Stimulated activated CD4-positive, alpha-beta T cell treated with anti-CD3 and anti-CD28 coated beads, Interleukin-1b, Interleukin-23, amount 100 ng/mL, for 24 hours (primary cell): ENCODE results near the gene PPIE.

ENCODE experiments used
- DNase-seq, 4 experiments: peaks; one replicate each; pipeline ENCODE4 v3.0.0-alpha.2; 2020; ENCODE audit warnings: low read depth in 4 of 4, low spot score in 1 of 4

PPIE gene

DNA sequence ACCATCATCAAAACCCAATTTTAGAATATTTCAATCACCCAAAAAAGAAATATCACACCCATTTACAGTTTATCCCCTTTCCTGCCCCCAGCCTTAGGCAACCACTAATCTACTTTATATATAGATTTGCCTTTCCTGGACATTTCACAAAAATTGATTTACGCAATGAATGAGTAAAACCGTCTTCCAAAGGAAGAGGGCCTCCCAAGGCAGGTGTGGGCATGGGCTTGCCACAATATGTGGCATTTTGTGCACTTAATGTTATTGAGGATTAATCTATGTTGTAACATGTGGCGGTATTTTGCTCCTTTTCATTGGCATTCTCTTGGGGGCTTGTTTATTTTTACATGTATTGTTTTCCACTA is 61.8 kb downstream of the PPIE start:
- no peak for DNase-seq

DNA sequence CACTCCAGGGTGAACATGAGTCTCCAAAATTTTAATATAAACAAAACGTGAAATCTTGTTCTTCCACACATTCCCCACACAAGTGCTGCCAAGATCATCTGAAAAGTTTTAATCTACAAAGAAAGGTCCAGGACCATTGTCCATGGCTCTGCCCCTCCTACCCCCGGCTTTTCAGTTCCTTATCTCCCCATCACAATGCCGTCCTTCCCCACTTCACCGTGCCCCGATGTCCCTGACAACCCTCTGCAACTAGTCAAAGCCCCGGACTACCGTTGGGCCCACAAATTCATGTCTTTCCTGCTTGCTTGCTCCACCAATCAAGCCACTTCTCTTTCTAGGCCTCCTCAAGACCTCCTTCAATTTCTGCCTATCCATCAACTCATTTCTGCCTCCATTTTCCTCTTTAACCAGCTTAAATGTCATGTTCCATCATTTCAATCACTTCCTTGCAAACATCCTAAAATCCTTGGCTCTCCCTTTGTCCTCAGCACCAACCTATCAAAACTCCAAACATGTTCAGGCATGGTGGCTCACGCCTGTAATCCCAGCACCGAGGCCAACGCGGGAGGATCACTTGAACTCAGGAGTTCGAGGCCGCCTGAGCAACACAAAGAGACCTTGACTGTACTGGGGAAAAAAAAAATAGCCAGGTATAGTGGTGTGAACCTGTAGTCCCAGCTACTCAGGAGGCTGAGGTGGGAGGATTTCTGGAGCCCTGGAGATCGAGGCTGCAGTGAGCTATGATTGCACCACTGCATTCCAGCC is 64.0 kb downstream of the PPIE start:
- no peak for DNase-seq

DNA sequence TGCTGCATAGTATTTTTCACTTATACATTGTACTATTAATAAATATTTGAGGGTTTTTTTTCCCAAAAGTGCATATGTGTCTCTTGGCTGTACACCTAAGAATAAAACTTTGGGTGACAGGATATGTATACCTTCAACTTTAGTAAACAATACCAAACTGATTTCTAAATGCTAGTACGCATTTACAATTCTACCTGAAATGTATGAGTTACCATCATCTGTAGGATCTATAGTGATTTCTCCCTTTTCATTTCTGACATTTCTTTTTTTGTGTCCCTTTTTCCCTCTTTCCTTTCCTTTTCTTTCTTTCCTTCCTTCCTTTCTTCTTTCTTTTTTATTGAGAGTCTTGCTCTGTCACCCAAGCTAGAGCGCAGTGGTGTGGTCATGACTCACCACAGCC is 66.7 kb downstream of the PPIE start:
- no peak for DNase-seq

DNA sequence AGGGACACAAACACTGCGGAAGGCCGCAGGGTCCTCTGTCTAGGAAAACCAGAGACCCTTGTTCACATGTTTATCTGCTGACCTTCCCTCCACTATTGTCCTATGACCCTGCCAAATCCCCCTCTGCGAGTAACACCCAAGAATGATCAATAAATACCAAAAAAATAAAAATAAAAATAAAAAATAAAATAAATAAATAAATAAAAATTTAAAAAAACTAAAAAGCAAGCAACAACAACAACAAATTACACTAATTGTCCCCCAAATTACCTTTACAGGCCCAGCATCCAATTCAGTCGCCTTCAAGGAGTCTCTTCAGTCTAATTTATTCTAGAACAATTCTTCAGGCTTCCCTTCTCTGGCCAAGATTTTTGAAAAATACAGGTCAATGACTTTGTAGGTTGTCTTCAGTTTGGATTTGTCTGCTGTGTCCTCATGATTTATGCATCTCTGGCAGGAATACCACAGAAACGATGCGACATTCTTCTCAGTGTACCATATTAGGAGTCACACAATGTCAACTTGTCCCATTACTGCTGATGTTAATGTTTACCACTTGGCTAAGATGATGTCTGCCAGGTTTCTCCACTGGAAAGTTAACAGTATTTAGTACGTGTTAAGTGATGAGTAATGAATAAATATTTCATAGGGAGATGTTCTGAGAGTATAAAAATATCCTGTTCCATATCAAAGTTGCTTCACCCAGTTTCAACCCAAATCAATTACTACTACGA is 70.3 kb downstream of the PPIE start:
- no peak for DNase-seq

DNA sequence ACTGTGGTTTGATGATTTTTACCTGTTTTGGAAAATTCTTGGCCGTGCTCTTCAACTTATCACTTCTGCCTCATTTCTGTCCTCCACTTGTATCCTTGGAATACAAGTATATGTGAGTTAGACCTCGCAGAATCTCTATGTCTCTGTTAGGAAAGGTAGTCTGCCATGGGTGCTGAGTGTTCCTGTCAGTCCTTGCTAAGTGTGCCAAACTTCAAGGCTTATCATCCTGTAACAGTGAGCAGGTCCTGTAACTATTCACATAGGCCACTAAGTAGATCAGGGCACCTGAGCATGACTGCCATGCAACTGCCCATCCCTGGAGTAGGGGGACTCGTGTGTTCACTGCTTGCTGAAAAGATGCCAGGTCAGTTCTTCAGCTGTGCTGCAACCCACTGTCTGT is 74.2 kb downstream of the PPIE start:
- no peak for DNase-seq
